ENCODE results near the gene PLET1. TPM values are rescaled to one million over a fixed set of nuclear protein-coding genes. Genes with fewer than 3 reads are reported as not detected.
A peak's percentile ranks its signal among the peaks of the same experiment; 100 is the strongest.

The PLET1 gene, protein sequence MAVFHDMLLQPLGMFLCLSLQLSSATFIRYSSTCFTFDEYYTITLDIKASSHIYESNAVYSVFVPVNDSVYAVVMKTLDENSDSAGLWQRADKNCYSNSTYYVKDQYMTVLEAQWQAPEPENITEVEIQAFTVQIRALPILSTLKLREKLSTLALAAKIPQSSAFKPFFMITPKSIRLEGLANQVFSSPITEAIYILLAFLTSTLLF
- total RNA-seq (2012; rRNA removed), result not detected in 2 replicates
- not detected in 2 replicates for polyA plus RNA-seq (2012; rRNA removed)
- not detected in 2 replicates for polyA plus RNA-seq (2012; cell fraction: cytosol; rRNA removed)
- polyA plus RNA-seq (2012; cell fraction: nucleus; rRNA removed; ENCODE audit: low replicate concordance), result not detected in 2 replicates
- Bru-seq, nascent RNA, result percentile 7 among the genes with signal in this experiment
- percentile 12 among the genes with signal in this experiment for BruChase-seq, experiment 1, labeled RNA remaining after a 6-hour chase
- BruChase-seq, experiment 2, labeled RNA remaining after a 2-hour chase, result not detected
- long read RNA-seq, result 0 reads

DNA sequence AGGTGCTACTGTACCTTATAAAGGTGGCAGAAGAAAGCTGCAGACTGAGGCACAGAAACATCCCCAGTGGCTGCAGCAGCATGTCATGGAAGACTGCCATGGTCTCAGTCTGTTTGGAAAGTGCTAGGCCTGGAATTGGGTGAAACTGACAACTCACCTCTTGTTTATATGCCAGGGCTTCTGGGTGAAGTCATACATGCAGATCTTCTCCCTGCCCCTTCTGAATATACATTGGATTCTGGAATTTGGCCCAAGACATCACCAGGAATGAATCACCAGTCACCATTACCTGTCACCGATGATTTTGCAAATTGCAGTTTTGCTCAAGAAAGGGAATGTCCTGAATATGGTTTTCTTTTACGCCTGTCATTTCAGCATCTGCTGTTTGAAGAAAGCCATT, at the start of gene PLET1:
Gene PLET1, minus strand, starts transcription at position 371 of the 400 bp plus-strand sequence. Its CDS starts 271 bp downstream, at position 100.
- Histone ChIP-seq H3K9me1 (ENCODE audit: insufficient read depth, low read length) (0 out of 2 replicates have a peak, but pooled peaks cover 4% of the 10 kb centered on the region), H3K79me1 (ENCODE audit: low read depth in 1 of 2, low read length in 2 of 2) (no peaks in the 10 kb centered on the region), H3K27ac (ENCODE audit: insufficient read depth, low read length) (no peak within 1 kb of the TSS), H4K20me1 (ENCODE audit: insufficient read depth, low read length) (no peaks in the 10 kb centered on the region), H2BK15ac (ENCODE audit: low read depth, low read length) (no peak within 1 kb of the TSS), H4K8ac (ENCODE audit: low read depth in 2 of 2, low read length in 2 of 2) (no peak within 1 kb of the TSS), H3K36me3 (ENCODE audit: control insufficient read depth, insufficient read depth, low read length) (no peaks in the 10 kb centered on the region), H4K91ac (ENCODE audit: insufficient read depth, low read depth, low read length) (no peak within 1 kb of the TSS), H3K4me1 (ENCODE audit: control insufficient read depth, insufficient read depth, low read length) (peaks cover 4% of the 10 kb centered on the region), H2BK20ac (ENCODE audit: low read depth, low read length) (no peak within 1 kb of the TSS), H2BK120ac (ENCODE audit: low read depth, low read length) (no peak within 1 kb of the TSS), H3K4me2 (ENCODE audit: low read depth, low read length) (no peak within 1 kb of the TSS), H3K23ac (ENCODE audit: low read depth, low read length) (no peak within 1 kb of the TSS), H3K4me3 (ENCODE audit: insufficient read depth, low read depth, low read length) (no peak within 1 kb of the TSS), H3K18ac (ENCODE audit: low read depth, low read length) (no peak within 1 kb of the TSS), H3K27me3 (ENCODE audit: control insufficient read depth, insufficient read depth, low read length) (no peaks in the 10 kb centered on the region), H2AFZ (replicated peaks; ENCODE audit: low read length, poor library complexity) (no peak within 1 kb of the TSS), H3K9ac (ENCODE audit: low read depth, low read length) (no peak within 1 kb of the TSS), H2AK5ac (ENCODE audit: low read depth, low read length) (0 out of 2 replicates have a peak within 1 kb of the TSS, but pooled peaks have one; percentile 4), H3K56ac (ENCODE audit: extremely low read depth, insufficient read depth, low read length) (no peak within 1 kb of the TSS), H3K9me3 (ENCODE audit: control insufficient read depth, insufficient read depth, low read length) (no peaks in the 10 kb centered on the region; the same call in 1 of the 2 replicates), H3K14ac (replicated peaks; ENCODE audit: low read depth, low read length) (no peak within 1 kb of the TSS), H3K4ac (ENCODE audit: low read depth, low read length) (no peak within 1 kb of the TSS), H4K5ac (ENCODE audit: low read depth, low read length) (no peak within 1 kb of the TSS), H2BK5ac (ENCODE audit: low read depth, low read length, poor library complexity, severe bottlenecking) (no peak within 1 kb of the TSS), H2AK9ac (replicated peaks; ENCODE audit: low read depth, low read length, poor library complexity) (no peak within 1 kb of the TSS)
- POLR2A ChIA-PET (ENCODE audit: unreplicated experiment), result no interaction called here
- in situ Hi-C loops (cut with MboI; ENCODE audit: low sequenced_read_pairs) (no loop called here), dilution Hi-C loops (cut with HindIII; ENCODE audit: low sequenced_read_pairs, unreplicated experiment) (no loop called here), intact Hi-C loops (cut with micrococcal nuclease) (no loop called here)
- CTCF ChIA-PET, result interaction anchor here (0.8 kb wide), 1 partner anchor 9 kb away, joined by 3 read pairs; no protein-coding TSS in a partner anchor
- peak; percentile 30 for DNase-seq
- WGBS, 2 experiments (ENCODE audit: extremely low coverage in 2 of 2, insufficient read length in 1 of 2), result no CpG with 5 or more reads among the region's 2 CpGs
- no TSS peak for BruUV-seq (replicated peaks)
- TF ChIP-seq, protein P1, sequence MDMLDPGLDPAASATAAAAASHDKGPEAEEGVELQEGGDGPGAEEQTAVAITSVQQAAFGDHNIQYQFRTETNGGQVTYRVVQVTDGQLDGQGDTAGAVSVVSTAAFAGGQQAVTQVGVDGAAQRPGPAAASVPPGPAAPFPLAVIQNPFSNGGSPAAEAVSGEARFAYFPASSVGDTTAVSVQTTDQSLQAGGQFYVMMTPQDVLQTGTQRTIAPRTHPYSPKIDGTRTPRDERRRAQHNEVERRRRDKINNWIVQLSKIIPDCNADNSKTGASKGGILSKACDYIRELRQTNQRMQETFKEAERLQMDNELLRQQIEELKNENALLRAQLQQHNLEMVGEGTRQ (IDR thresholded peaks at IDR 0.05; ENCODE audit: low read depth, low read length), result no peak
- TF ChIP-seq MXI1 (IDR thresholded peaks at IDR 0.05; ENCODE audit: borderline replicate concordance, low read depth, low read length), result no peak
- TF ChIP-seq FOS (IDR thresholded peaks at IDR 0.05; ENCODE audit: low read depth, low read length), result no peak
- TF ChIP-seq CEBPB (IDR thresholded peaks at IDR 0.05; ENCODE audit: low read depth, low read length), result no peak
- TF ChIP-seq RFX5 (IDR thresholded peaks at IDR 0.05; ENCODE audit: low read depth, low read length), result no peak
- no peak for TF ChIP-seq BHLHE40 (IDR thresholded peaks at IDR 0.05; ENCODE audit: low read depth, low read length)
- no peak for TF ChIP-seq POLR2A (IDR thresholded peaks at IDR 0.05; ENCODE audit: low read depth, low read length)
- TF ChIP-seq, protein P2, sequence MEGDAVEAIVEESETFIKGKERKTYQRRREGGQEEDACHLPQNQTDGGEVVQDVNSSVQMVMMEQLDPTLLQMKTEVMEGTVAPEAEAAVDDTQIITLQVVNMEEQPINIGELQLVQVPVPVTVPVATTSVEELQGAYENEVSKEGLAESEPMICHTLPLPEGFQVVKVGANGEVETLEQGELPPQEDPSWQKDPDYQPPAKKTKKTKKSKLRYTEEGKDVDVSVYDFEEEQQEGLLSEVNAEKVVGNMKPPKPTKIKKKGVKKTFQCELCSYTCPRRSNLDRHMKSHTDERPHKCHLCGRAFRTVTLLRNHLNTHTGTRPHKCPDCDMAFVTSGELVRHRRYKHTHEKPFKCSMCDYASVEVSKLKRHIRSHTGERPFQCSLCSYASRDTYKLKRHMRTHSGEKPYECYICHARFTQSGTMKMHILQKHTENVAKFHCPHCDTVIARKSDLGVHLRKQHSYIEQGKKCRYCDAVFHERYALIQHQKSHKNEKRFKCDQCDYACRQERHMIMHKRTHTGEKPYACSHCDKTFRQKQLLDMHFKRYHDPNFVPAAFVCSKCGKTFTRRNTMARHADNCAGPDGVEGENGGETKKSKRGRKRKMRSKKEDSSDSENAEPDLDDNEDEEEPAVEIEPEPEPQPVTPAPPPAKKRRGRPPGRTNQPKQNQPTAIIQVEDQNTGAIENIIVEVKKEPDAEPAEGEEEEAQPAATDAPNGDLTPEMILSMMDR (conservative IDR thresholded peaks at IDR 0.05; ENCODE audit: low read depth, low read length), result no peak
- no peak for TF ChIP-seq CHD1 (IDR thresholded peaks at IDR 0.05; ENCODE audit: low read depth, low read length)
- no peak for TF ChIP-seq SMC3 (IDR thresholded peaks at IDR 0.05; ENCODE audit: low read depth, low read length)
- TF ChIP-seq MAFK (IDR thresholded peaks at IDR 0.05; ENCODE audit: low read depth, low read length), result no peak
- ATAC-seq (ENCODE audit: low read depth), result peak; percentile 40
